ENCODE measurements around the gene SMU1. TPM values are rescaled to one million over a fixed set of nuclear protein-coding genes. Genes with fewer than 3 reads are reported as not detected.

Gene SMU1
- total RNA-seq, 4 donors from 2014 or later: 14.6 to 23.5 (median 17.2) TPM

GRCh38 chr9:33110686-33111085 is 34.2 kb upstream of the SMU1 start:
- ATAC-seq (ENCODE audit: low FRiP score) (no peak), DNase-seq (ENCODE audit: low spot score) (no peak)
- TF ChIP-seq, protein P1, sequence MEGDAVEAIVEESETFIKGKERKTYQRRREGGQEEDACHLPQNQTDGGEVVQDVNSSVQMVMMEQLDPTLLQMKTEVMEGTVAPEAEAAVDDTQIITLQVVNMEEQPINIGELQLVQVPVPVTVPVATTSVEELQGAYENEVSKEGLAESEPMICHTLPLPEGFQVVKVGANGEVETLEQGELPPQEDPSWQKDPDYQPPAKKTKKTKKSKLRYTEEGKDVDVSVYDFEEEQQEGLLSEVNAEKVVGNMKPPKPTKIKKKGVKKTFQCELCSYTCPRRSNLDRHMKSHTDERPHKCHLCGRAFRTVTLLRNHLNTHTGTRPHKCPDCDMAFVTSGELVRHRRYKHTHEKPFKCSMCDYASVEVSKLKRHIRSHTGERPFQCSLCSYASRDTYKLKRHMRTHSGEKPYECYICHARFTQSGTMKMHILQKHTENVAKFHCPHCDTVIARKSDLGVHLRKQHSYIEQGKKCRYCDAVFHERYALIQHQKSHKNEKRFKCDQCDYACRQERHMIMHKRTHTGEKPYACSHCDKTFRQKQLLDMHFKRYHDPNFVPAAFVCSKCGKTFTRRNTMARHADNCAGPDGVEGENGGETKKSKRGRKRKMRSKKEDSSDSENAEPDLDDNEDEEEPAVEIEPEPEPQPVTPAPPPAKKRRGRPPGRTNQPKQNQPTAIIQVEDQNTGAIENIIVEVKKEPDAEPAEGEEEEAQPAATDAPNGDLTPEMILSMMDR (IDR thresholded peaks at IDR 0.05): no peak

- DNase-seq (ENCODE audit: low spot score) (no peak), ATAC-seq (ENCODE audit: low FRiP score) (no peak)
- TF ChIP-seq, protein P1 (IDR thresholded peaks at IDR 0.05): no peak
These were observed 33.5 kb upstream of the SMU1 start for GRCh38 chr9:33109850-33110595.

DNA sequence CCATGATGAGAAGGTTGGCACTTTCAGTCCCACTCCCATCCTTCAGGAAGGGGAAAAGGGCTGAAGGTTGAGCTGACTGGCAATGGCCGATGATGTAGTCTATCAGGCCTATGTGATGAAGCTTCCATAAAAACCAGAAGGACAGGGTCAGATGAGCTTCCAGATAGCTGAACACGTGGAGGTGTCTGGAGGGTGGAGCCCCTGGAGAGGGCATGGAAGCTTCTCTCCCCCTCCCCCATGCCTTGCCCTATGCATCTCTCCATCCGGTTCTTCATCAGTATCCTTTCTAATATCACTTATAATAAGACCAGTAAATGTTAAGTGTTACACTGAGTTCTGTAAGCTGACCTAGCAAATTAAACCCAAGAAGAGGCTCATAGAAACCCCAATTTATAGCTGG is 32.6 kb upstream of the SMU1 start:
- TF ChIP-seq, protein P1 (IDR thresholded peaks at IDR 0.05): no peak
- ATAC-seq (ENCODE audit: low FRiP score) (no peak), DNase-seq (ENCODE audit: low spot score) (no peak)

GRCh38 chr9:33108472-33108871 is 32.0 kb upstream of the SMU1 start:
- TF ChIP-seq, protein P1 (IDR thresholded peaks at IDR 0.05): no peak
- DNase-seq (ENCODE audit: low spot score): no peak
- no peak for ATAC-seq (ENCODE audit: low FRiP score)

GRCh38 chr9:33107762-33108161 is 31.3 kb upstream of the SMU1 start:
- no peak for ATAC-seq (ENCODE audit: low FRiP score)
- TF ChIP-seq, protein P1 (IDR thresholded peaks at IDR 0.05): no peak

GRCh38 chr9:33106827-33107621 is 30.6 kb upstream of the SMU1 start:
- no peak for ATAC-seq (ENCODE audit: low FRiP score)
- TF ChIP-seq, protein P1 (IDR thresholded peaks at IDR 0.05): no peak
- DNase-seq (ENCODE audit: low spot score): no peak

More at GRCh38 chr9:33107762-33108161, 31.3 kb upstream of the SMU1 start:
- no peak for DNase-seq (ENCODE audit: low spot score)
